Fibroblast of skin of left quadriceps (primary cell): Measurements from ENCODE around the gene TTC7B.

ENCODE experiments used
- DNase-seq, 2 experiments: peaks; one replicate each; pipeline ENCODE4 v3.0.0-alpha.2; 2013; ENCODE audit warnings: low read depth in 2 of 2

The TTC7B gene

DNA sequence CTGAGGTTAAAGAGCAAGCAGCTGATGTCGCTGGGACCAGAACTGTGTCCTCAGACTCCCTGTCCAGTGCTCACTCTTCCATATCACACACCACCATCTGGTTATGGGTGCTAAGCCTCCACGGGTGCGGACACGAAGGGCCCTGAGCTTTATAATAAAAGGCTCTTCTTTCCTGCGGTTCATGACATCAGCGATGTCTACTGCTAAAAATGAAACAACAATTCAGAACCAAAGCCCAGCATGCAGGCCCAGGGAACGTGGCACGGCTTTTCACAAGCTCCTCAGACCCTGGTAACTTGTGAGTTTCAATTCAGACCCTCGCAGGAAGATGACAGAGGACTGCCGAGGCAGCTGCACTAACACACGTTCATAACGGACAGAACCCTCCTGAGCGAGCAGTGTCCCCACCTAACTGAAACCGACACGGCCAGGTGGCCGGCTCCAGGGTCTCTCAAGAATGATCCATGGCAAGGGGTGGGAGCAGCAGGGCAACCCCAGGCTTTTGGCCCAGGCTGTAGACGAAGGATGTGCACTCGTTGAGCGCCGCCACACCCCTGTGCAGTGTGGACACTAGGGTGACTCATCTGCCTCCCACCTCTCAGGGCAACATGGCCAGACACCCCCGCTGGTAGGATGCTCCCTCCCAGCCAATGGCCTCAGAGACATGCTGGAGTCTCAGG is 239.1 kb downstream of the TTC7B start:
- no peak for DNase-seq

DNA sequence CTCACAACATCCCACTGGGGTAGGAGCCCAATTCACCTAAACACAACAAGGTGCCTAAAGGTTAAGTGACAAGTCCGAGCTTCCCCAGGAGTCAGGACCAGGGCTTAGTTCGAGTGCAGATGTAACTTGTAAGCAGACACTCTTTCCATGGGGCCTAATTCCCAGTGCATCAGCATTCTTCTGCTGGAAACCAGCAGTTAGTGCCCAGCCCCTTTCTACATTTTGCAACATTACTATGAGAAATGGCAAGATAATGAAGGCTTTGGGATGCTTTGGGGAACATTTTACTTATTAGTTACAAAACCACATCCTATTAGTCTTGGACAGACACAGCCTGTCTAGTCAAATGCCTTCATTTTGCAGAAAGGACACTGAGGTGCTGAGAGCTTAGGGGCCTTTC is 239.6 kb downstream of the TTC7B start:
- DNase-seq: no peak

DNA sequence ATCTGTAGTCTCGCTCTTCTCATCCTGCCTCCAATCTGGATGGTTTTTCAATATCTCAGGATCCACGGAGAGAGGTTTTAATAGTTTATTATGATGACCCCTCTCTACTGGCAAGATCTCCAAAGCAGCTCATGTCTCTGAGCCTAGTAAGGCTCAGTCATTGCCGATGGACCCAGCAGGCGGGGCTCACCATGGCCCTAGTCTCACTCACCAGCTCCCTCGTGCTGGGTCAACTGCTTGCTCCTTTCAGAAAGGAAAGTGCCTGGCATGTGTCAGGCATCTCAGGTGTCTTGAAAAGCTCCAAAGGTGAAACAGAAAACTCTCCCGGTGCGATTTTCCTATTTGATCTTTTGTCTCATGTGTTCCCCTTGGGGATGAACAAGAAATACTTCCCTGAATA is 240.4 kb downstream of the TTC7B start:
- DNase-seq: no peak

DNA sequence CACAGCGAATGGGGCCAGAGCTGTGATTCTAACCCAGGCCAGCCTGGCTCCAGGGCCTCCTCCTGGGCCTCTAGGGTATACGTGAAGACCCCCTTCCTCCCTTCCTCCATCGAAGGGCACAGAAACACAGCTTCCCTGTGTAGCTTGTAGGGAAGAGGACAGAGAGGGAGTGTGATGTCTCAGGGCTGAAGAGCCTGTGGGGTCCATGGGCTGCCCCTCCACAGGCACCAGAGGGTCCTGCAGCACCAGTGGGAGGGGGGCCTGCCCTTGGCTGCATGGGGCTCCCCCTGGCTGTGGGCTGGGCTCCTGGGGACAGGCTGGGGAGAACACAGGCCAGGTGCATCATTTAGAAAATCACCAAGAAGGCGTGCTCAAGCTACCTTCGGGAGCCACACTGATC is 240.9 kb downstream of the TTC7B start:
- DNase-seq: no peak

DNA sequence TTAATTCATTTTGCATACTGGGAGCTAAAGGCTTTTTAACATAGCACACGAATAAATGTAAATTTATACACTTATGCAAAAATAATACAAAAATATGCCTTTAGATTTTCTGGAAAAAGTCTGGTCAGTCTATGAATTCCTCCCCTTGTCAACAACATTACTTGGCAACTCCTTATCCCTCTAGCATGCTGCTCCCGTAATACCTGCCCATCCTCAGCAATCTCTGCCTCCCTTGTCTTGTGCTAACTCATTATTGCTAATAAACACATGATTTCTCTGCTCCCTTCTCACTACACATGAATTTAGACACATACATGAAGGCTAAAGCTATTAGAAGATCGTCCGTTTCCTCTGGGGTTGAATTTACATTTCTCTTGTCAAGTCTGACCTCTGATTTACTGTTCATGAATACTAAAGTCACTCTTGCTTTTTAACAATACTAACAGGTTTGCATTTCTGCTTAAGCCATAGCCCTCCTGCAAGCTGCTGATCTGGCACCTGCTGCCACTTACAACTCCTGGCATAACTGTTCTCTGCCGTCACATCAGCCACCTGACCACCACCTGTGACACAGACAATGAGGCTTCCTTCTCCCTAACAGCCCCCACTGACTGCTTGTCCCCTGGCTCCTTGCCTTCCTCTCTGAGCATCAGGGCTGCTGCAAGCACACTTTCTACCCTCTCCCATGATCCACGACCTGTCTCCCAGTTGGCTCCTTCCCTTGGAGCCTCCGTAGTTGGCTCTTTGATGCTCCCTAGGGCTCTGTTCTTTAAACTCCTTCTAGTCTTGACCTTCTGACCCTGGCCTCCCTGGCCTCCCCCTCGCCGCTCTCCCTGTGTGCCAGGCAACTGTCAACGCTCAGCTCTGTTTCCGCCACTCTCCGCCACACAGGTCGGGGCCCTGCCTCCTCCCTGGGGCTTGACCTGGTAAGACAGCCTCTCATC is 241.8 kb downstream of the TTC7B start:
- DNase-seq: no peak

DNA sequence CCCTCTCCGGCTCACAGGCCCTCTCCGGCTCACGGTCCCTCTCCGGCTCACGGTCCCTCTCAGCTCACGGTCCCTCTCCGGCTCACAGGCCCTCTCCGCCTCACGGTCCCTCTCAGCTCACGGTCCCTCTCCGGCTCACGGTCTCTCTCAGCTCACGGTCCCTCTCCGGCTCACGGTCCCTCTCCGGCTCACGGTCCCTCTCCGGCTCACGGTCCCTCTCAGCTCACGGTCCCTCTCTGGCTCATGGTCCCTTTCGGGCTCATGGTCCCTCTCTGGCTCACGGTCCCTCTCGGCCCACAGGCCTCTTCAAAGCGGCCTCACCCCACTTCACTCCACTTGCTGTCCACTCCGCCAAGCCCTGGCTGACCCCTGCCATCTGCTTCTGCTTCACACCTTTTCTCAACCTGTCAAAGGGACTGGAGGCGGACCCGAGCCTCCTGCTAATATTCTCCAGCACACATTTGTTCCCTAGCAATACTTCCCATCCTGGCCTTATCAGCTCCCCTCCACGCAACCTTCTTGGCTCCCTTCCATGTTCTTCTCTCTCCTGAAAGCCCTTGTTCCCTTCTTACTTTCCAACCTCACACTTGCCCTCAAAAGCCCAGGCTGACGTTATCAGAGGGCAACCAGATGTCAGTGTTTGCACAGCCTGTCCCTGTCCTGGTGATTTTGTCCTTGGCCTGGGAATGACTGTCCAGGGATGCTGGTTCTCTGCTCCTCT is 242.7 kb downstream of the TTC7B start:
- no peak for DNase-seq

DNA sequence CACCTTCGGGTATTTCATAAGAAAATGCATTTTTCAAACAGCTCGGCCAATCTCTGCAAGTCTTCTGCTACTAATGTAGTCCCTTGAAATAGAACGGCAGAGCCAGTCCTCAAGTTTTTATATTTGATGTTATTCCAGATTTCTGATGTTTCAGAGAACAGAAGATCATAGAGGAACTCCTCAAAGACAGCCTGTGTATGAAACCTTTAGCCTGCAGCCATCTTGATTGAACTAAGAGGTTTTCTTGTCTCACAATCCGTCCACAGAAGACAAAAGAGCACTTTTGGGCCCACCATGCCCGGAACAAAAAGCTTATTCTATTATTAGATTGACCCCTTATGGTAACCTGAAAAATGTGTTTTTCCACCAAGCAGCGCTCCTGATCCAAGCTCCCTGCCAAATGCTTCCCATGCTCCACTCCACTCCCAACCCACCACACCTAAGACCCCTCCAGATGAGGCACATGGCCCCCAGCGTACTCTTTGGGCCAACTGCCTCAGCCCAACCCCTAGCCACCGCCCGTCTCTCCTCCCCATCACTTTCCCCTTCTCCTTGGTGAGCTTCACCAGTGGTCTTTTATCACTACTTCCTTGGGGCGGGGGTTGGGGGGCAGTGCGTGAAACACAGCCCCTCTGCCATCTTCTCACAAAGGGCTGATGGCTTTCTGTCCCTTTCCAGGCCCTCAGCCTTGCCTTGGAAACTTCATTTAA is 243.6 kb downstream of the TTC7B start:
- no peak for DNase-seq

DNA sequence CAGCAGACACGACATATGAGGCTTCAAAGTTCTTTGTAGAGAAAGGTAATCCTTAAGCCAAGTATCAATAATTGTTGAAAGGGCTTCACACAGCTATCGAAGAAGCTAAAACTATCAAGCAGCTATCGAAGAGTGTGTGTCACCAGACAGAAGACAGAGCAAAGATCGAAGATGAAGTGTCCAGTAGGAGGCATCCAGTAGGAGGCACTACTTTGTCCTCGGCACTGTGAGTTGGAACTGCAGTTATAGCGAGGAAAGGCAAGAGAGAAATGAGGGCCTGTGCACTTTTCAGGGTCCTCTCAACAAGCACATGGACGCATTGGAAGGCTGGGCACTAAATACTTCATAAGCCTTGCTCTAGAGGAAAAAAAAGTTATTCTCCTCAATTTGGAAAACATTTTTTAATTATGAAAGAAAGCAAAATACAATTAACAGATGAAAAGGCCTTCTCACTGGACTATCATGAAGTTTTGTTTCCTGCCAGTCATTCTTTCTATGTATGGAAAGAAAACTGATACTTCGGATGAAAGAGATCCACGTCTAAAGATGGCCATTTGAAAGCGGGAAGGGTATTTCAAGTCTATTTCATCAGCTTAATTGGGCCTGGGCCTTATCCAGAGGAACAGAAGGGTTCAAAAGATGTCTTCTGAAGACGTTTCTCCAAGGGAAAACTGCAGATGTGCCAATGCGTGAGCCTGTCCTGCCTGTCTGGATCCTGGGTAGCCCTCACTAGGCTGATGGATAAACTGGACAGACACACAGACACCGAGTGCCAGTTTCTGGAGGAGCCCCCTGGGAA is 244.9 kb downstream of the TTC7B start:
- DNase-seq: no peak

DNA sequence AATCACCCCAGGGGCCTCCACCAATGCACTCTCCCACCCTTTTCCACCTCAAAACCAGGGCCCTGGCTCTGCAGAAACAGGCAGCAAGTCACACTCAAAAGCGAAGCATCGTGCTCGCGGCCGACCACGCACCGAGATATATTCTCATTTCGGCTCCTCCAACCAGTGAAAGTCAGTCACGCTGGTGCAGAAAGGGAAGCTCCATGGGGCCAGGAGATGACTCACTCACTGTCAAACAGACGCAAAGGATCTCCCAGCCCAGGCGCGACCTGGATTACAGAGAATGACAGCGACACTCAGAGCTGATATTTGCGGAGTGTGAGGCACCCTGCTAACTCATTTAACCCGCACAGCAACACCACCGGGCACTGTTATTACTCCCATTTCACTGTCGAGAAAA is 245.8 kb downstream of the TTC7B start:
- DNase-seq: no peak

DNA sequence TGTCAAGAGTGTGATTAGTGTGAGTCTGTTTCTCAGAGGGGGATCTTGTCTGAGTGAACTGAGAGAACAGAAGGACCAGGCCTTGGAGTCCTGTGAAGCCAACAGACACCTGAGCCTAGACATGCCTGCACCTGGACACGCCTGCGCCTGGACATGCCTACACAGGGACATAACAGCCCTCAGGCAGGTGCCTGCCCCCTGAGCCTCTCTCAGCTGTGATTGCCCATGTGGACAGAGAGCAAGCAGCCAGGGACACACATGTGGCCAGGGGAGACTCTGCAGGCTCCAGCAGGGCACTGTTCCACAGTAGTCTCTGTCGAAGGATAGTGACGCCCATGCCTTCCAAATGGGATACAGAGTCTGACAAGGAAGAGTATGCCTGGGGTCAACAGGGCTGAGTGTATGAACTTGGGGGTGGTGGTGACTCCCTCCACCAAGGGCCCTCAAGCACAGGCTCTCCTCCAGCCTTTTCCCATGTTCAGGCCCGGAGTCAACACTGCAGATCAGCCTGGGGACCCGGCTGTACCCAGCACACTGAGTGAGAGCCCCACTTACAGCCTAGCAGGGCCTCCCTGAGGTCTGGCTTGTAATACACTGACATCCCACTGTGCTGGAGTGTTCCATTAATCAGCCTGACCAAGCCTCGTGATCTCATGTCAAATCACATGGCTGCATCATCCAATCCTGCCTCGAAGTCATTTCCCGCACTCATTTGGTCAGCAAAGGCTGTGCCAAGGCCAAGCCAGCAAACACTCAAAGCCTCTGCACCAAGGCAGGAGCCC is 246.4 kb downstream of the TTC7B start:
- DNase-seq: no peak

DNA sequence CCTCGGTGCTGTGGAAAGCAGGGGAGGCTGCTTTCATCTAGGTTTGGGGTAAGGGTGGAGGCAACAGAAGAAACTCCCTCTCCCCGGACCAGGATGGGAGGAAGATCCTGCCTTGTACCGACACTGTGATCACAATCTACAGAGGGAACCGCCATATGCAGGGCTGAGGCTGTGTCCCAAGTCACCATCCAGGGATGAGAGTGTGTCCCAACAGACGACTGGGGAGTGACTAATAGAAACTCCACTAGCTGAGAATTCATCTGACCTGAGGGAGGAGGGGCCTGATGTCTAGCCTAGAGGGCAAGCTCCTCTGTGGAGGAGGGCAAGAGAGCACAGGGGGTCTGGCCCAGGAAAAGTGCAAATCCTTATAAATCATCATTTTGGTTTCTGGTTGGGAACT is 247.0 kb downstream of the TTC7B start:
- DNase-seq: no peak

DNA sequence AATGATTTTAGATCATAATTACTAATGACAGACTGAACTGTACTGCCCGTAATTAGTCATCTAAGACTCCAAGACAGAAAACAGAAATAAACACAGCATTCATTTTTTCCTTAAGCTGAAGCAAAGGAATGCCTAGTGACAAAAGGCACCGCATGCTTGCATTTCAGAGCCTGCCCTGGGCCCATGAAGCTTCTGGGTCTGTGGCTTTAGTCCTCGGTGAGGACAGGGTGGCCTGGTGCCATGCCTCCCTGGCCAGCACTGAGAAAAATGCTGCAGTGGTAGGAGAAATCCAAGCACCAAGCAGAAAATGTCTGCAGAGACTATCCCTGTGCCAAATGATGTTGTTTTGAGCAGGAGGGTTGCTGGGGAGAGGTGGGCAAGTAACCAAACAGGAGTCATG is 247.8 kb downstream of the TTC7B start:
- DNase-seq: no peak

DNA sequence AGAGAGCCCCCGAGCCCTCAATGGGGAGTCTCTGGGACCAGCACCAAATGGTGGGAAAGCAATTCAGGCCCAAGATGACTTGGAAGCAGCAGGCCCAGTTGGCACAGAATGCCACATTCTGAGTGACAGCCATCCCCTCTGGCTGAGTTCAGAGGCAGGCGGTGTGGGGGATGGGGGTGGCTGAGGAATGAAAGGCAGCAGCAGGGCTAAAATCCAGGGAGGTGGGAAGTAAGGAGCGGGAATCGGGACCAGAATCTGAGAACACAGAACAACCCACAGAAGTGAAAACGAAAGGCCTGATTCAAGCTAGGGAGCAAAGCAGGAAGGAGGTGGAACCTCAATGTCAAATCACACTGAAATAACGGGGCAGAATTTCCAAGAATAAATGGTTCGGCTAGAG is 248.2 kb downstream of the TTC7B start:
- no peak for DNase-seq

DNA sequence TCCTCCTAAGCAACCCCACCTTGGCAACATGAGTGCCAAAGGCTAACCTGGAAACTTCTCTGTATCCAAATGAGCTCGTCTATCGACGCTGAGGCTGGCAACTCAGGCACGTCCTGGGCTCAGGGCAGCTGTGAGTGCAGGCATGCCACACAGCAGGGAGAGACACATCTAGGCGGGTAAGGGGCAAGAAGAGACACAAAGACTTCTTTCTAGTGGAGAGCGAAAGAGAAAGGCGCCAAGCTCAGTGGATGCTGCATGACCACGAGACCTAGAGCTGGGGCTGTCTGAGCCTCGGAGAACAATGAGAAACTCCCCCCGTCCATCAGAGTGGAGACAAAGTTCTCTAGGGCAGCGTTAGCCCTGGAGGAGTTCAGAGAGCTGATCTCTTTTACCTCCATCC is 249.0 kb downstream of the TTC7B start:
- no peak for DNase-seq

DNA sequence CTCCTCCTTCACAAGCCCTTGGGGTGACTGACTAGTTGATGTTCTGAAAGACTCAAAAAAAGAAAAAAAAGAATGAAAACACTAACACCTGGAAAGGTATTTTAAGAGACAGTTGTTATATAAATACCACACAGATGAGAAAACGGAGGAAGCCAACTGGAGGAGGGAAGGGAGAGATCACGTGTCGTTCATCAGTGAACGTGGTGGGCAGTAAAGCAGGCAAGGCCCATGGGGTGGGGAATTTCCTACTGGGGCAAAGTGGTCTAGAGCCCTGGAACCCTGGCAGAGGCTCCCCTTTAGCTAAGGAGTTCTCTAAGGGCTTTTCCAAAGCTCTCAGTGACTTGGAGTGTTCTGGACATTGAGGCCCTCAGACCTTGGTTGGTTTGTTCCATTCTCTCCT is 249.7 kb downstream of the TTC7B start:
- DNase-seq: no peak

DNA sequence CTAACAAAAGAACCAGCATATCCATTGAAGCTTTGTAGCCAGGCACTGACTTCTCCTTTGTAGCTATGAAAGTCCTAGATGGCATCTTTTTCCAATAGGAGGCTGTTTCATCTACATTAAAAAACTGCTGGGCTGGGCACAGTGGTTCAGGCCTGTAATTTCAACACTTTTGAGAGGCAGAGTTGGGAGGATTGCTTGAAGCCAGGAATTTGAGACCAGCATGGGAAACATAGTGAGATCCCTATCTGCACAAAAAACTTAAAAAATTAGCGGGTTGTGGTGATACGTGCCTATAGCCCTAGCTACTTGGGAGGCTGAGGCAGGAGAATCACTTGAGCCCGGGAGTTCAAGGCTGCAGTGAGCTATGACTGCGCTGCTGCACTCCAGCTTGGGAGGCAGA is 251.7 kb downstream of the TTC7B start:
- DNase-seq: no peak

DNA sequence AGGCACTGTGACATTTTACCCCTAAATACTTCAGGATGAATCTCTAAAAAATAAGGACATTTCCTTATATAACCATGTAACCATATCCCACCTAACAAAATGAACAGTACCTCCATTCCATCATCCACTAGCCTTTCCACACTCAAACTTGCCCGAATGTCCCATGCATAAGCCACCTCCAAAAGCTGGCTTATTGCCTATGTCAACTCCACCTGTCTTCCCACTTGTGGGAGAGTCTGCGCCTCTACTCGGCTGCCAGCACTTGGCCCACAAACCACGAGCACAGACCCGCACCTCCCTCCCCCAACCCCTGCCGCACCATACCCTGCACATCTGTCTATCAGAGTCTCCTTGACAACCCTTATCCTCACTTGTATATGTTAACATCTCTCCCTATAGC is 253.6 kb downstream of the TTC7B start:
- DNase-seq: no peak

DNA sequence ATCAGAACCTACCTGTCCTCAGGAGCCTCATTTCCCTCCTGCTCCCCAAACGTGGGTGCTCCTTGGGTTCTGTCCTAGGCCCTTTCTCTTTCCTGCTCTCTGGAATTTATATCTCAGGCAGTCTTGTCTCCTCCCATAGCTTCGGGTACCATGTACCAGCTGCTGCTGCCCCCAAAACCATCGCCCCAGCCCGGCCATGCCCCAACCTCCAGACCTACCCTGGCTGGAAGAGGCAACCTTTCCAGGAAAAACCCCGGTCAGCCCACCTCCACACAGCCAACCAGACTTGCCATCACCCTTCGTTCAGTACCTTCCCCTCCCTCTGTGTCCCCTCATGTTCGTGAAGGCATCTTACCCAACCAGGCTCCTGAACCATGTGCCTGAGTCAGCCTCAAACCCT is 254.3 kb downstream of the TTC7B start:
- DNase-seq: no peak

DNA sequence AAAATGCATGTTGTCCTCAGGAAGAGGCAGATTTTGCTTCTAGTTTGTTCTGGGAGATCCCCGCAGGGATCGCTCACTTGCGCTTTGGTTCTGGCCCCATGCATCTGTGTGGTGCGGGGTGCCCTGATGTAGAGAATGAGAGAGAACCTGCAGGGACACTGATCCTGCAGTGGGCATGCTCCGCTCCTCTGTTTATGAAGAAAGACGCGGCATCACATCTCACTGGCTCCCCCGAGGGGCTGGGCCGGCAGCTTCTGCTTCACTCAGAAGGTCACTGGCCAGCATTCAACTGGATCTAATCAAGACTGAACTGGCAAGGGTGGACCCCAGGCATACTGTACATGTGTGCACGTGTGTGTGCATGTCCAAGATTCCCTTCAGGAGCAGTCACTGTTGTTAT is 255.2 kb downstream of the TTC7B start:
- DNase-seq: no peak

DNA sequence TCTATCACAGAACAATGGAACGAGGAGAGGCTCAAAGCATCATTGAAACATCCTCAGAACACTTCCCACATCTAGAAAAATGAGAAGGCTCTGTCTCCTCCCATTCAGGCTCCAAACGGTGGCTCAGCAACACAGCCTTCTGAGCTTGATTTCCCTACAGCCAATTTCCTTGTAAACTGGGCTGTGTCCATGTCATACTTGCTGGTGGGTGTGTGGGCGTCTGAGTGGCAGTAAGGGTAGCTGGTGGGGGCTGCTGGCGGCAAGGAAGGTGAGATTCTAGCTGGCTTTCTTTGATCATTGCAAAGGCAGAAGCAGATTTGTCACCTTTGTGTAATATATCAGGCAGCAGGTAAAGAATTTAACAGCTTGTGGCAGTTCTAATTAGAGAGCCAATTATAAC is 255.7 kb downstream of the TTC7B start:
- DNase-seq: no peak
